ENCODE results near the gene CARF. TPM values are rescaled to one million over a fixed set of nuclear protein-coding genes. Genes with fewer than 3 reads are reported as not detected.
"Not testable (repeated sequence)": the region's sequence is repeated elsewhere in the genome, so short reads cannot be mapped to it uniquely, and the experiment has no call there.

The CARF gene
- total RNA-seq, 1 experiment from 2014 or later, result 5.8 TPM

DNA sequence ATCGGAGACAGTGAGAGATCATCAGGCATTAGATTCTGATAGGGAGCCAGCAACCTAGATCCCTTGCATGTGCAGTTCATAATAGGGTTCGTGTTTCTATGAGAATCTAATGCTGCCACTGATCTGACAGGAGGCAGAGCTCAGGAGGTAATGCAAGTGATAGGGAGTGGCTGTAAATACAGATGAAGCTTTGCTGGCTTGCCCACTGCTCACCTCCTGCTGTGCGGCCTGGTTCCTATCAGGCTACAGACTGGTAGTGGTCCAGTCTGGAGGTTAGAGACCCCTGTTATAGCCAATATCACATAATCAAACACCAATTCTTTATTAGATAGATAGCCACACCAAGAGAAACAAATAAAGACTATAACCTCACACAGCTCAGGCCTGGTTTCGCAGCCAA, 51.6 kb downstream of the CARF start:
- CTCF ChIA-PET, result no interaction called here
- Mint-ChIP-seq H3K4me1 (ENCODE audit: low read depth, unreplicated experiment) (peaks cover 19% of the 10 kb centered on the region), H3K36me3 (ENCODE audit: insufficient read depth, unreplicated experiment) (peaks cover 4% of the 10 kb centered on the region), H3K27ac (ENCODE audit: unreplicated experiment) (no peak overlapping the region), H3K27me3 (ENCODE audit: unreplicated experiment) (no peaks in the 10 kb centered on the region), H3K9me3 (ENCODE audit: low read depth, unreplicated experiment) (no peaks in the 10 kb centered on the region), H3K4me3 (ENCODE audit: low read depth, unreplicated experiment) (no peak overlapping the region)
- intact Hi-C loops (cut with micrococcal nuclease; ENCODE audit: unreplicated experiment), result no loop called here
- BruUV-seq (replicated peaks), result no TSS peak
- no peak for TF ChIP-seq CTCF (IDR thresholded peaks at IDR 0.05; ENCODE audit: unreplicated experiment)
- no peak for DNase-seq

- CTCF ChIA-PET, result interaction anchor here (0.7 kb wide), 1 partner anchor 81 kb away, joined by 3 read pairs; no protein-coding TSS in a partner anchor
- Mint-ChIP-seq H3K9me3 (ENCODE audit: low read depth, unreplicated experiment) (no peaks in the 10 kb centered on the region), H3K36me3 (ENCODE audit: insufficient read depth, unreplicated experiment) (peaks cover 4% of the 10 kb centered on the region), H3K4me3 (ENCODE audit: low read depth, unreplicated experiment) (no peak overlapping the region), H3K27me3 (ENCODE audit: unreplicated experiment) (no peaks in the 10 kb centered on the region), H3K27ac (ENCODE audit: unreplicated experiment) (no peak overlapping the region), H3K4me1 (ENCODE audit: low read depth, unreplicated experiment) (peaks cover 19% of the 10 kb centered on the region)
- no TSS peak for BruUV-seq (replicated peaks)
- DNase-seq, result peak; percentile 13
- intact Hi-C loops (cut with micrococcal nuclease; ENCODE audit: unreplicated experiment), result no loop called here
- no peak for TF ChIP-seq CTCF (IDR thresholded peaks at IDR 0.05; ENCODE audit: unreplicated experiment)
Observed at GRCh38 chr2:202965810-202966460, 53.9 kb downstream of the CARF start.

DNA sequence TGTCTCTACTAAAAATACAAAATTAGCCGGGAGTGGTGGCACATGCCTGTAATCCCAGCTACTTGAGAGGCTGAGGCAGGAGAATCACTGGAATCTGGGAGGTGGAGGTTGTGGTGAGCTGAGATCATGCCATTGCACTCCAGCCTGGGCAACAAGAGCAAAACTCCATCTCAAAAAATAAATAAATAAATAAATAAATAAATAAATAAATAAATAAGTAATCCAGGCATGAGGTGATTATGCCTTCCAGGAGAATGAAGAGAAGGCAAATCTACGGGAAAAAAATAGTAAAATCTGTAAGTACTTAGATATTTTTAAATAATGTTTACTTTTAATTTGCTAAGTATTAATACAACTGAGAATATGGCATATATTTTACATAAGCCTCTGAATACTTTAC, 57.3 kb downstream of the CARF start:
- intact Hi-C loops (cut with micrococcal nuclease; ENCODE audit: unreplicated experiment); BruUV-seq (replicated peaks); H3K27ac Mint-ChIP-seq (ENCODE audit: unreplicated experiment); H3K27me3 Mint-ChIP-seq (ENCODE audit: unreplicated experiment); DNase-seq; H3K36me3 Mint-ChIP-seq (ENCODE audit: insufficient read depth, unreplicated experiment); H3K4me3 Mint-ChIP-seq (ENCODE audit: low read depth, unreplicated experiment); H3K9me3 Mint-ChIP-seq (ENCODE audit: low read depth, unreplicated experiment): not testable (repeated sequence)
- H3K4me1 Mint-ChIP-seq (ENCODE audit: low read depth, unreplicated experiment), result peaks cover 17% of the 10 kb centered on the region
- CTCF ChIA-PET, result interaction anchor here (0.7 kb wide), 1 partner anchor 22 kb away, joined by 3 read pairs; no protein-coding TSS in a partner anchor

DNA sequence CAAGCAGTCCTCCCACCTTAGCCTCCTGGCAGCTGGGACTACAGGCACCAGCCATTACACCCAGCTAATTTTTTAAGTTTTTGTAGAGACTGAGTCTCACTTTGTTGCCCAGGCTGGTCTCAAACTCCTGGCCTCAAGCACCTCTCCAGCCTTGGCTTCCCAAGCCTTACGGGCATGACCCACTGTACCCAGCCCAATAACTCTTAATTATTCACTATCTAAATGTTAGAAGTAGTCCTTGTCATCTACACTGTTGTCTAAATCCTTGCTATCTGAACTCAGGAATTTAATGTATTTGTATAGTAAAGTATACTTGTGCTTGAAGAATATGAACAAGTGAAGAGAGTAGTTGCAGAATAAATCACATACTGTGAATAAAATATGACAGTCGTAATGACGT, 64.7 kb downstream of the CARF start:
- DNase-seq, result no peak
- no TSS peak for BruUV-seq (replicated peaks)
- Mint-ChIP-seq H3K27me3 (ENCODE audit: unreplicated experiment) (no peaks in the 10 kb centered on the region), H3K4me3 (ENCODE audit: low read depth, unreplicated experiment) (no peak overlapping the region), H3K27ac (ENCODE audit: unreplicated experiment) (no peak overlapping the region), H3K36me3 (ENCODE audit: insufficient read depth, unreplicated experiment) (no peaks in the 10 kb centered on the region), H3K4me1 (ENCODE audit: low read depth, unreplicated experiment) (no peaks in the 10 kb centered on the region), H3K9me3 (ENCODE audit: low read depth, unreplicated experiment) (no peaks in the 10 kb centered on the region)
- intact Hi-C loops (cut with micrococcal nuclease; ENCODE audit: unreplicated experiment), result no loop called here
- TF ChIP-seq CTCF (IDR thresholded peaks at IDR 0.05; ENCODE audit: unreplicated experiment), result no peak
- CTCF ChIA-PET, result no interaction called here

DNA sequence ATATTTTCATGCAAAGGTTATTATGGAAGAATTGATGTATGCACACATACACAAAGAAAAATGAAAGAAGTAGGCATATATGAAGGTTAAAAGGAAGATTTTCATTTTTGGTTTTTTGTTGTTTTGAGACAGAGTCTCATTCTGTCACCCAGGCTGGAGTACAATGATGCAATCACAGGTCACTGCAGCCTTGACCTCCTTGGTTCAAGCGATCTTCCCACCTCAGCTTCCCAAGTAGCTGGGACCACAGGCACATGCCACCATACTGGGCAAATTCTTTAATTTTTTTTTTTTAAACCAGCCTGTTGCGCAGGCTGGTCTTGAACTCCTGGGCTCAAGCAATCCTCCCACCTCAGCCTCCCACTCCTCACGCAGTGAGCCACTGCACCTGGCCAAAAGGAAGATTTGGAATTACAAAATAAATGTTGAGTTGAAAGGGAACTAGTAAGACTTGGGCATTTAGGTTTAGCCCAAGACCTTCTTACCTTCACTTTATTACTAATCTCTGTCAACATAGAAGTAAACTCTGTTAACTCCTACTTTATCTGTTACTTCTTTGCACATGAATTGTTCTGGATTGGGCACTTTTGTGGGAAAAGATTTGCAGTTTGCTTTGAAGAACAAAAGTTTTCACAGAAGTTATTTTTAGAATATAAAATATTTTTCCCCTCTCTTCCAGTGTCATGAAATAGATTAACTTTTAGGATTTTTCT, 70.9 kb downstream of the CARF start:
- no TSS peak for BruUV-seq (replicated peaks)
- intact Hi-C loops (cut with micrococcal nuclease; ENCODE audit: unreplicated experiment), result no loop called here
- DNase-seq, result no peak

More for the DNA sequence above, 70.9 kb downstream of the CARF start:
- H3K27ac Mint-ChIP-seq (ENCODE audit: unreplicated experiment), result no peak overlapping the region
- no peak overlapping the region for H3K4me3 Mint-ChIP-seq (ENCODE audit: low read depth, unreplicated experiment)
- no peaks in the 10 kb centered on the region for H3K9me3 Mint-ChIP-seq (ENCODE audit: low read depth, unreplicated experiment)
- no peaks in the 10 kb centered on the region for H3K27me3 Mint-ChIP-seq (ENCODE audit: unreplicated experiment)
- no peaks in the 10 kb centered on the region for H3K36me3 Mint-ChIP-seq (ENCODE audit: insufficient read depth, unreplicated experiment)
- H3K4me1 Mint-ChIP-seq (ENCODE audit: low read depth, unreplicated experiment), result no peaks in the 10 kb centered on the region
- CTCF ChIA-PET, result interaction anchor here (0.5 to 0.6 kb wide), 2 partner anchors 34 kb away, joined by 3 to 6 read pairs; no protein-coding TSS in a partner anchor
- no peak for TF ChIP-seq CTCF (IDR thresholded peaks at IDR 0.05; ENCODE audit: unreplicated experiment)
